ENCODE data around the gene MYL1.

Gene MYL1

GRCh38 chr2:210315015-210315788 is at the start of gene MYL1:
TSS of gene MYL1 (minus strand) at chr2:210315174. CDS start at chr2:210315042, 132 bp downstream.
- Histone ChIP-seq H3K27ac (no peak within 1 kb of the TSS), H3K9me3 (ENCODE audit: low read depth, low read length) (no peaks in the 10 kb centered on the region), H3K36me3 (ENCODE audit: insufficient read depth, low read length) (no peaks in the 10 kb centered on the region), H3K4me3 (no peak within 1 kb of the TSS), H3K9ac (ENCODE audit: insufficient read length) (no peak within 1 kb of the TSS)
- TF ChIP-seq EZH2 (IDR thresholded peaks at IDR 0.05) (no peak), FOXP2 (optimal IDR thresholded peaks at IDR 0.05; ENCODE audit: control extremely low read depth, extremely low read length, insufficient read depth) (no peak), POLR2AphosphoS5 (IDR thresholded peaks at IDR 0.05; ENCODE audit: borderline replicate concordance, low read depth, low read length) (no peak)
- no peak for DNase-seq (ENCODE audit: low read depth, low spot score)

DNA sequence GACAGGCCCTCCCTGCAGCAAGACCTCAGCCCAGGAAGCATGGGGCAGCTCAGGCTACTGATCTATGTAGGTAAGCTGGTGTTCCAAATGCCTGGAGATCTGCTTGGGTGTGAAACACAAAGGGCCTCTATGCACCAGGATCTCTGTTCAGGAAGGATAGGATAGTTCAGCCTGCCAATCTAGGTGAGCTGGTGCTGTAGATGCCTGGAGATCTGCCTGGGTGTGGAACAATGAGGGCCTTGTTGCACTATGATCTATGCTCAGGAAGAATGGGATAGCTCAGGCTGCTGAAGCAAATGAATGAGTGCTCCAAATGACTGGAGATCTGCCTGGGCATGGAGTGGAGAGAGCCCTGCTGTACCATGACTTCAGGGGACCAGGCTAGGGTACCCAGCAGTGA is 48.9 kb upstream of the MYL1 start:
- no peak overlapping the region for H3K27ac ChIP-seq
- no peak overlapping the region for H3K9ac ChIP-seq (ENCODE audit: insufficient read length)
- DNase-seq (ENCODE audit: low read depth, low spot score), result no peak
- no peaks in the 10 kb centered on the region for H3K36me3 ChIP-seq (ENCODE audit: insufficient read depth, low read length)
- H3K4me3 ChIP-seq, result no peak overlapping the region
- no peak for TF ChIP-seq POLR2AphosphoS5 (IDR thresholded peaks at IDR 0.05; ENCODE audit: borderline replicate concordance, low read depth, low read length)
- TF ChIP-seq FOXP2 (optimal IDR thresholded peaks at IDR 0.05; ENCODE audit: control extremely low read depth, extremely low read length, insufficient read depth), result no peak
- no peak for TF ChIP-seq EZH2 (IDR thresholded peaks at IDR 0.05)
- H3K9me3 ChIP-seq (ENCODE audit: low read depth, low read length), result no peaks in the 10 kb centered on the region

- no peak for DNase-seq (ENCODE audit: low read depth, low spot score)
- H3K4me3 ChIP-seq, result no peak overlapping the region
- H3K9ac ChIP-seq (ENCODE audit: insufficient read length), result no peak overlapping the region
- no peaks in the 10 kb centered on the region for H3K9me3 ChIP-seq (ENCODE audit: low read depth, low read length)
- TF ChIP-seq EZH2 (IDR thresholded peaks at IDR 0.05) (no peak), POLR2AphosphoS5 (IDR thresholded peaks at IDR 0.05; ENCODE audit: borderline replicate concordance, low read depth, low read length) (no peak), FOXP2 (optimal IDR thresholded peaks at IDR 0.05; ENCODE audit: control extremely low read depth, extremely low read length, insufficient read depth) (no peak)
- H3K27ac ChIP-seq, result no peak overlapping the region
- H3K36me3 ChIP-seq (ENCODE audit: insufficient read depth, low read length), result no peaks in the 10 kb centered on the region
Observed at GRCh38 chr2:210363261-210363660, 48.3 kb upstream of the MYL1 start.

DNA sequence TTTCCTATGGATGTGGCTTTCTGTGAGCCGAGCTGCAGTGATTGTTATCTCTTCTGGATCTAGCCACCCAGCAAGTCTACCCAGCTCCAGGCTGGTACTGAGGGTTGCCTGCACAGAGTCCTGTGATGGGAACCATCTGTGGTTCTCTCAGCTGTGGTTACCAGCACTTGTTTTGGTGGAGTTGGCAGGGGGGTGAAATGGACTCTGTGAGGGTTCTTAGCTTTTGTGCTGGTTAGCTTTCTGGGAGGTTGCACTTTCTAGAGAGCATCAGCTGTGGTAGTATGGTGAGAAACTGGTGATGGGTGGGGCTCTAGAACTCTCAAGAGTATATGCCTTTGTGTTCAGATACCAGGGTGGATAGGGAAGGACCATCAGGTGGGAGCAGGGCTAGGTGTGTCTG is 45.4 kb upstream of the MYL1 start:
- Histone ChIP-seq H3K4me3 (no peak overlapping the region), H3K9me3 (ENCODE audit: low read depth, low read length) (no peaks in the 10 kb centered on the region), H3K36me3 (ENCODE audit: insufficient read depth, low read length) (no peaks in the 10 kb centered on the region), H3K9ac (ENCODE audit: insufficient read length) (no peak overlapping the region), H3K27ac (no peak overlapping the region)
- no peak for DNase-seq (ENCODE audit: low read depth, low spot score)
- TF ChIP-seq FOXP2 (optimal IDR thresholded peaks at IDR 0.05; ENCODE audit: control extremely low read depth, extremely low read length, insufficient read depth), result no peak
- no peak for TF ChIP-seq POLR2AphosphoS5 (IDR thresholded peaks at IDR 0.05; ENCODE audit: borderline replicate concordance, low read depth, low read length)
- TF ChIP-seq EZH2 (IDR thresholded peaks at IDR 0.05), result no peak

GRCh38 chr2:210356944-210357343 is 42.0 kb upstream of the MYL1 start:
- Histone ChIP-seq H3K27ac (no peak overlapping the region), H3K4me3 (no peak overlapping the region), H3K36me3 (ENCODE audit: insufficient read depth, low read length) (no peaks in the 10 kb centered on the region), H3K9ac (ENCODE audit: insufficient read length) (no peak overlapping the region), H3K9me3 (ENCODE audit: low read depth, low read length) (no peaks in the 10 kb centered on the region)
- no peak for DNase-seq (ENCODE audit: low read depth, low spot score)
- TF ChIP-seq FOXP2 (optimal IDR thresholded peaks at IDR 0.05; ENCODE audit: control extremely low read depth, extremely low read length, insufficient read depth) (no peak), EZH2 (IDR thresholded peaks at IDR 0.05) (no peak), POLR2AphosphoS5 (IDR thresholded peaks at IDR 0.05; ENCODE audit: borderline replicate concordance, low read depth, low read length) (no peak)

DNA sequence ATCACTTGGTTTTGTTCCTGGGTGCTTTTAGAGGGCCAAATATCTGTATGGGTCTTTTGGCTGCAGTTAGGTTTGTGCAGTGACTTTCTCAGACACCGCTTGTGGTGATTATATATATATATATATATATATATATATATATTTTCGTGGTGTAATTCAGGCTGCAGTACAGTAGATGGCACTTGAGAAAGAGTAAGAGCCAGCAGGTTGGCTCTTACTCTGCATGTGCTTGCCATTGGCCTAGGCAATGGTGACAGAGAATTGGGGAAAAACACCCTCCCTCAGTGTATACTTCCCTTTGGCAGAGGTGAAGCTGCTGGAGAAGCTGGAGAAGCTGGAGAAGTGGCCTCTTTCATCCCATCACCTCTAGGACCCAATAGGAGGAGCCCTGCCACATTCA is 22.2 kb upstream of the MYL1 start:
- no peaks in the 10 kb centered on the region for H3K9me3 ChIP-seq (ENCODE audit: low read depth, low read length)
- no peak for DNase-seq (ENCODE audit: low read depth, low spot score)
- H3K9ac ChIP-seq (ENCODE audit: insufficient read length), result no peak overlapping the region
- H3K36me3 ChIP-seq (ENCODE audit: insufficient read depth, low read length), result no peaks in the 10 kb centered on the region
- H3K4me3 ChIP-seq, result no peak overlapping the region
- TF ChIP-seq EZH2 (IDR thresholded peaks at IDR 0.05) (no peak), POLR2AphosphoS5 (IDR thresholded peaks at IDR 0.05; ENCODE audit: borderline replicate concordance, low read depth, low read length) (no peak), FOXP2 (optimal IDR thresholded peaks at IDR 0.05; ENCODE audit: control extremely low read depth, extremely low read length, insufficient read depth) (no peak)
- H3K27ac ChIP-seq, result no peak overlapping the region

GRCh38 chr2:210324906-210325305 is 9.9 kb upstream of the MYL1 start:
- no peak overlapping the region for H3K27ac ChIP-seq
- no peak for TF ChIP-seq EZH2 (IDR thresholded peaks at IDR 0.05)
- no peak for TF ChIP-seq POLR2AphosphoS5 (IDR thresholded peaks at IDR 0.05; ENCODE audit: borderline replicate concordance, low read depth, low read length)
- no peak for TF ChIP-seq FOXP2 (optimal IDR thresholded peaks at IDR 0.05; ENCODE audit: control extremely low read depth, extremely low read length, insufficient read depth)
- no peak overlapping the region for H3K9ac ChIP-seq (ENCODE audit: insufficient read length)
- H3K9me3 ChIP-seq (ENCODE audit: low read depth, low read length), result no peaks in the 10 kb centered on the region
- H3K4me3 ChIP-seq, result no peak overlapping the region
- DNase-seq (ENCODE audit: low read depth, low spot score), result no peak
- H3K36me3 ChIP-seq (ENCODE audit: insufficient read depth, low read length), result no peaks in the 10 kb centered on the region

GRCh38 chr2:210324458-210324857 is 9.5 kb upstream of the MYL1 start:
- Histone ChIP-seq H3K36me3 (ENCODE audit: insufficient read depth, low read length) (no peaks in the 10 kb centered on the region), H3K27ac (no peak overlapping the region), H3K9me3 (ENCODE audit: low read depth, low read length) (no peaks in the 10 kb centered on the region), H3K9ac (ENCODE audit: insufficient read length) (no peak overlapping the region), H3K4me3 (no peak overlapping the region)
- no peak for DNase-seq (ENCODE audit: low read depth, low spot score)
- TF ChIP-seq FOXP2 (optimal IDR thresholded peaks at IDR 0.05; ENCODE audit: control extremely low read depth, extremely low read length, insufficient read depth) (no peak), POLR2AphosphoS5 (IDR thresholded peaks at IDR 0.05; ENCODE audit: borderline replicate concordance, low read depth, low read length) (no peak), EZH2 (IDR thresholded peaks at IDR 0.05) (no peak)

- DNase-seq (ENCODE audit: low read depth, low spot score), result no peak
- H3K9me3 ChIP-seq (ENCODE audit: low read depth, low read length), result no peaks in the 10 kb centered on the region
- no peaks in the 10 kb centered on the region for H3K36me3 ChIP-seq (ENCODE audit: insufficient read depth, low read length)
- TF ChIP-seq EZH2 (IDR thresholded peaks at IDR 0.05) (no peak), POLR2AphosphoS5 (IDR thresholded peaks at IDR 0.05; ENCODE audit: borderline replicate concordance, low read depth, low read length) (no peak), FOXP2 (optimal IDR thresholded peaks at IDR 0.05; ENCODE audit: control extremely low read depth, extremely low read length, insufficient read depth) (no peak)
- no peak overlapping the region for H3K9ac ChIP-seq (ENCODE audit: insufficient read length)
- H3K4me3 ChIP-seq, result no peak overlapping the region
- no peak overlapping the region for H3K27ac ChIP-seq
Observed at GRCh38 chr2:210323003-210323402, 8.0 kb upstream of the MYL1 start.
